ENCODE measurements around the gene PARL.

DNA sequence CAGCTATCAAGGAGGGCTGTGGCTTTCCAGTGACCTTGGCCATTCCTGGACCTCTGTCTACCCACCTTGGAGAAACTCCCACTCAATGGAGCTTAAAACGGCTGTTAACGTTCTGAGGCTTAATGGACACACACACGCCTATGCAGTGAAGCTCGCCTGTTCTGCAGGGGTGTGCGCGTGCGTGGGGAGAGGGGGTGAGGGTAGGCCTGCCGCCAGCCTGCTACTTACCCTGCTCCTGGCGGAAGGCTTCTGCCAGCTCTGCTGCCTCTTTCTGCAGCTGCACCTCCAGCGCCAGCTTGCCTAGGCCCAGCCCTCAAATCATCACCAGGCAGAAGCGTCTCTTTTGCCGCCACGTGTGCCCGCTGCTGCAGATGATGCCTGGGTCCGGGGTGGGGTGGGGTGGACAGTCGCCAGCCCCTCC, 23.2 kb upstream of the PARL start:
- no peak for TF ChIP-seq CTCF (IDR thresholded peaks at IDR 0.05)
- TF ChIP-seq ZFX (IDR thresholded peaks at IDR 0.05; ENCODE audit: borderline replicate concordance): no peak
